Activated T-cell treated with anti-CD3 and anti-CD28 coated beads, Interleukin-2, amount 50 U/mL, for 72 hours (primary cell): ENCODE measurements around the gene PSMB1. TPM values are rescaled to one million over a fixed set of nuclear protein-coding genes. Genes with fewer than 3 reads are reported as not detected.
"Not testable (repeated sequence)": the region's sequence is repeated elsewhere in the genome, so short reads cannot be mapped to it uniquely, and the experiment has no call there.

Source experiments
- ATAC-seq, 2 donors: fragments of 150-1000 bp; cut with Tn5 transposase; replicated peaks in 1 of 2; 2 replicates each; pipeline ENCODE4 v1.10.0; 2021; ENCODE audit warnings: moderate library complexity in 2 of 2, mild to moderate bottlenecking in 1 of 2
- DNase-seq, 2 donors: peaks; one replicate each; pipeline ENCODE4 v3.0.0; 2021 to 2022; ENCODE audit warnings: mixed read lengths in 1 of 2
- H3K27ac Mint-ChIP-seq: one replicate; pipeline ENCODE4 v1.8.0; 2022; ENCODE audit warnings: mild to moderate bottlenecking, moderate library complexity, mixed read lengths
- H3K27me3 Mint-ChIP-seq: one replicate; pipeline ENCODE4 v1.8.0; 2022; ENCODE audit warnings: low read depth, mixed read lengths
- H3K36me3 Mint-ChIP-seq, 2 donors: one replicate each; pipeline ENCODE4 v1.8.0; 2022; ENCODE audit warnings: mixed read lengths in 2 of 2, mild to moderate bottlenecking in 1 of 2; ENCODE audit not compliant: insufficient read depth in 2 of 2
- H3K4me1 Mint-ChIP-seq: one replicate; pipeline ENCODE4 v1.8.0; 2022; ENCODE audit warnings: low read depth, mixed read lengths
- H3K4me3 Mint-ChIP-seq, 2 donors: one replicate each; pipeline ENCODE4 v1.8.0; 2022; ENCODE audit warnings: mild to moderate bottlenecking in 2 of 2, mixed read lengths in 2 of 2, moderate library complexity in 2 of 2
- H3K9me3 Mint-ChIP-seq, 2 donors: one replicate each; pipeline ENCODE4 v1.8.0; 2022; ENCODE audit warnings: mixed read lengths in 2 of 2
- total RNA-seq, 2 donors: library from RNA; stranded (reverse); gene quantifications; one replicate each; pipeline ENCODE4 v1.2.3, GENCODE V29; 2022

The PSMB1 gene
- total RNA-seq, 2 donors from 2014 or later = 169 to 174 TPM

DNA sequence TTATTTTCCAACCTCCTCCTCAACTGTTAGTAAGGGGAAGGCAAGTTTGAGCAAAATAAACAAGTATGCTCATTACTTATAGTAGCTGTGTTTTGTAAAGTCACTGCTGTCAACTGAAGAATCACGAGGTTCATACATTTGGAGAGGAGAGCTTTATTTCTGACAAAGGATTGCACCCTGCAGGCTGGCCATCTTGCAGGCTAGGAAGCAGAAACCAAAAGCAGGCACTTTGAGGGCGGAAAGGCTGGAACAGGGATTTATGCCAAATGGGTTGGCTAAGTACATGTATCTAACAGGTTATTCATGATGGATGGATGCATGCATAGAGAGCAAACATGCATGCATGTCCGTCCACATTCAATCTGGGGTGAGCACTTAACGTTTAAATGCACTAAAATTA, 46.7 kb downstream of the PSMB1 start:
- Mint-ChIP-seq H3K36me3 (peaks cover 5 to 14% of the 10 kb centered on the region in 2 donors), H3K9me3 (peaks cover 1 to 16% of the 10 kb centered on the region in 2 donors), H3K27ac (no peak overlapping the region), H3K4me1 (no peaks in the 10 kb centered on the region), H3K27me3 (peaks cover 48% of the 10 kb centered on the region), H3K4me3 (no peak overlapping the region)
- no peak for DNase-seq
- no peak for ATAC-seq

DNA sequence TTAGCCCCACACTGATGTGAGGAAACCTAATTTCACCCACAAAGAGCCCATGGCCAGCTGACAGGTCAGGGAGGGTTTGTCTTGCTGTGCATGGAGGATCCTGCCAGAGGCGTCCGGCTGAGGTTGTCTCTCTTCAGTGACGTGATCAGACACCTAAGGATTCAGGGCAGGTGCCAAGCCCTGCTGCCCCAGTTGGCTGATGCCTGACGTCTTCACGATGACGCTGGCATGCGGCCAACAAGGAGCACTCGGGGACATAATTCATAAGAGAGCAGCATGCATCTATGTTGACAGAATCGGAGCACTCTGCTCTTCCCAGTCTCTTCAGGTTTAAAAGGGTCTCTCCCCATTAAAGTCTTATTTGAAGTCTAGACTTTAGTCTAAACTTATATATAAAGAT, 47.8 kb downstream of the PSMB1 start:
- H3K27me3 Mint-ChIP-seq = peaks cover 54% of the 10 kb centered on the region
- H3K4me3 Mint-ChIP-seq = no peak overlapping the region
- H3K36me3 Mint-ChIP-seq = peaks cover 12 to 24% of the 10 kb centered on the region in 2 donors
- DNase-seq = no peak
- ATAC-seq = no peak
- peaks cover 9 to 26% of the 10 kb centered on the region in 2 donors for H3K9me3 Mint-ChIP-seq
- no peaks in the 10 kb centered on the region for H3K4me1 Mint-ChIP-seq
- no peak overlapping the region for H3K27ac Mint-ChIP-seq

DNA sequence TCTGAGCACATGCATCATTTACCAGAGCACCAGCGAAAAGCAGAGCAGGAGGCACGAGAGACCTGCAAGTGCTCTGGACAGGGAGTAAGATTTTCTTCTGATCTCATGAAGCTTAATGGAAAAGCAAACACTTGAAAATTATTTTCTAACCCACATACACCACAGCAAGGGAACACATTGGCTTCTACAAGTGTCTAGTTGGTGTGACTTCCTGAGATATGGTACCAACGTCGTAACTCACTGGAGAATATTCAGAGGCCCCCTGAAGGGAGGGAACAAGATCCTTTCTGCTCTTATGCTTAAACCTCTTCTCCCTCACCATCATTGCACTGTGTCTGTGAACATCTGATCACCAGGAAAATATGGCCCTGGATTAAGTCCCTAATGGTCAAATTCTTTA, 48.6 kb downstream of the PSMB1 start:
- ATAC-seq = no peak
- peaks cover 12 to 26% of the 10 kb centered on the region in 2 donors for H3K36me3 Mint-ChIP-seq
- no peaks in the 10 kb centered on the region for H3K4me1 Mint-ChIP-seq
- H3K27me3 Mint-ChIP-seq = peaks cover 58% of the 10 kb centered on the region
- no peak for DNase-seq
- no peak overlapping the region for H3K4me3 Mint-ChIP-seq
- H3K27ac Mint-ChIP-seq = no peak overlapping the region
- peaks cover 7 to 26% of the 10 kb centered on the region in 2 donors for H3K9me3 Mint-ChIP-seq

DNA sequence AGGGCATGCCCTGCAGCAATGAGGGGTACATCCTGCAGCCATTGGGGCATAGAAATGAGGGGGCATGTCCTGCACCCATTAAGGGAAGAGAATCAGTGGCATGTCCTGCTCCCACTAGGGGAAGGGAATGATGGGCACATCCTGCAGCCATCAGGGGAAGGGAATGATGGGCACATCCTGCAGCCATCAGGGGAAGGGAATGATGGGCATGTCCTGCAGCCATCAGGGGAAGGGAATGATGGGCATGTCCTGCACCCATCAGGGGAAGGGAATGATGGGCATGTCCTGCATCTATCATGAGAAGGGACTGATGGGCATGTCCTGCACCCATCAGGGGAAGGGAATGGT, 49.7 kb downstream of the PSMB1 start:
- H3K27me3 Mint-ChIP-seq = peaks cover 62% of the 10 kb centered on the region
- no peak overlapping the region for H3K27ac Mint-ChIP-seq
- no peaks in the 10 kb centered on the region for H3K4me1 Mint-ChIP-seq
- DNase-seq (no peak), ATAC-seq (no peak)
- peaks cover 7 to 26% of the 10 kb centered on the region in 2 donors for H3K9me3 Mint-ChIP-seq
- peaks cover 12 to 26% of the 10 kb centered on the region in 2 donors for H3K36me3 Mint-ChIP-seq
- no peak overlapping the region for H3K4me3 Mint-ChIP-seq

DNA sequence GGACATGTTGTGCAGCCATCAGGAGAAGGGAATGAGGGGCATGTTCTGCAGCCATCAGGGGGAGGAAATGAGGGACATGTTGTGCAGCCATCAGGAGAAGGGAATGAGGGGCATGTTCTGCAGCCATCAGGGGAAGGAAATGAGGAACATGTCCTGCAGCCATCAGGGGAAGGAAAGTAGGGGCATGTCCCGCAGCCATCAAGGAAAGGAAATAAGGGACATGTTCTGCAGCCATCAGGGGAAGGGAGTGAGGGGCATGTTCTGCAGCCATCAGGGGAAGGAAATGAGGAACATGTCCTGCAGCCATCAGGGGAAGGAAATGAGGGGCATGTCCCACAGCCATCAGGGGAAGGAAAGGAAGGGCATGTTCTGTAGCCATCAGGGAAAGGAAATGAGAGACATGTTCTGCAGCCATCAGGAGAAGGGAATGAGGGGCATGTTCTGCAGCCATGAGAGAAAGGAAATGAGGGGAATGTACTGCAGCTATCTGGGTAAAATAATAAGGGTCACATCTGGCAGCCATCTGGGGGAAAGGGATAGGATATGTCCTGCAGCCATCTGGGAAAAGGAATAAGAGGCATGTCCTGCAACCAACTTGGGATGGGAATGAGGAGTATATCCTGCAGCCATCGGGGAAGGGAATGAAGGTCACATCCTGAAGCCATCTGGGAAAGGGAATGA, 50.2 kb downstream of the PSMB1 start:
- Mint-ChIP-seq H3K9me3 (peaks cover 7 to 26% of the 10 kb centered on the region in 2 donors), H3K36me3 (peaks cover 12 to 26% of the 10 kb centered on the region in 2 donors), H3K27me3 (peaks cover 62% of the 10 kb centered on the region)
- not testable (repeated sequence) for DNase-seq, H3K27ac Mint-ChIP-seq, ATAC-seq, H3K4me3 Mint-ChIP-seq, H3K4me1 Mint-ChIP-seq

DNA sequence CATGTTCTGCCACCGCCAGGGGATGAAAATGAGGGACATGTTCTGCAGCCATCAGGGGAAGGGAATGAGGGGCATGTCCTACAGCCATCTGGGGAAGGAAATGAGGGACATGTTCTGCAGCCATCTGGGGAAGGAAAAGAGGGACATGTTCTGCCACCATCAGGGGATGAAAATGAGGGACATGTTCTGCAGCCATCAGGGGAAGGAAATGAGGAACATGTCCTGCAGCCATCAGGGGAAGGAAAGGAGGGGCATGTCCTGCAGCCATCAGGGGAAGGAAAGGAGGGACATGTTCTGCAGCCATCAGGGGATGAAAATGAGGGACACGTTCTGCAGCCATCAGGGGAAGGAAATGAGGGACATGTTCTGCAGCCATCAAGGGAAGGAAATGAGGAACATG, 50.8 kb downstream of the PSMB1 start:
- not testable (repeated sequence) for H3K27ac Mint-ChIP-seq, ATAC-seq, H3K4me3 Mint-ChIP-seq, DNase-seq, H3K4me1 Mint-ChIP-seq
- H3K36me3 Mint-ChIP-seq = peaks cover 12 to 26% of the 10 kb centered on the region in 2 donors
- H3K9me3 Mint-ChIP-seq = peaks cover 7 to 26% of the 10 kb centered on the region in 2 donors
- H3K27me3 Mint-ChIP-seq = peaks cover 67% of the 10 kb centered on the region

DNA sequence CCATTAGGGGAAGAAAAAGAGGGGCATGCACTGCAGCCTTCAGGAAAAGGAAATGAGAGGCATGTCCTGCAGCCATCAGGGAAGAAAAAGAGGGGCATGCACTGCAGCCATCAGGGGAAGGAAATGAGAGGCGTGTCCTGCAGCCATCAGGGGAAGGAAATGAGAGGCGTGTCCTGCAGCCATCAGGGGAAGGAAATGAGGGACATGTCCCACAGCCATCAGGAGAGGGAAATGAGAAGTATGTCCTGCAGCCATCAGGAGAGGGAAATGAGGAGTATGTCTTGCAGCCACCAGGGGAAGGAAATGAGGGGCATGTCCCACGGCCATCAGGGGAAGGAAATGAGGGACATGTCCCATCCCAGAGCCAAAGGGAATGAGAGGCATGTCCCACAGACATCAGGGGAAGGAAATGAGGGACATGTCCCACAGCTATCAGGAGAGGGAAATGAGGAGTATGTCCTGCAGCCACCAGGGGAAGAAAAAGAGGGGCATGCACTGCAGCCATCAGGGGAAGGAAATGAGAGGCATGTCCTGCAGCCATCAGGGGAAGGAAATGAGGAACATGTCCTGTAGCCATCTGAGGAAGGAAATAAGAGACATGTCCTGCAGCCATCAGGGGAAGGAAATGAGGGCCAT, 52.0 kb downstream of the PSMB1 start:
- Mint-ChIP-seq H3K9me3 (peaks cover 7 to 26% of the 10 kb centered on the region in 2 donors), H3K4me1 (no peaks in the 10 kb centered on the region), H3K36me3 (peaks cover 12 to 26% of the 10 kb centered on the region in 2 donors), H3K4me3 (no peak overlapping the region), H3K27ac (no peak overlapping the region), H3K27me3 (peaks cover 66% of the 10 kb centered on the region)
- DNase-seq (no peak), ATAC-seq (no peak)

DNA sequence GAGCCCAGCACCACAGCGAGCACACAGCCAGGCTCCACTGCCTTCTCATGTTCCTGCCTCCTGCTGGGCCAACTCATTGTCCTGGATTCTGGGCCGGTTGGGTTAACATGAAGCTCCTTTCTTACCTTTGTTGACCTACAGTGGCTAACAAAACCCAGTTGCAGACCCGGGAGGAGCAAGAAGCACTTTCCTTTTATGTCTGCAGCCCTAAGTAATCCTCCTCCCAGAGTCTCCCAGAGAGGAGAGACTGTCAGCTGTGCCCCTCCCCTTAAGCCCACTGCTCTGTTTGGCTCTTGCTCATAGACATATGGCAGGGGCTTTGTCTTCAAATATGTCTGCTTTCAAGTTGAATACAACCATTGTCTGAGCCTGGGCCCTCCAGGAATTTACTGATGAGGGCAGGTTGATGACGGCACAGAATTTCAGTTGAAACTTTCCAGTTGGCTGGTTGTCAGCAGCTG, 55.2 kb downstream of the PSMB1 start:
- peaks cover 55% of the 10 kb centered on the region for H3K27me3 Mint-ChIP-seq

DNA sequence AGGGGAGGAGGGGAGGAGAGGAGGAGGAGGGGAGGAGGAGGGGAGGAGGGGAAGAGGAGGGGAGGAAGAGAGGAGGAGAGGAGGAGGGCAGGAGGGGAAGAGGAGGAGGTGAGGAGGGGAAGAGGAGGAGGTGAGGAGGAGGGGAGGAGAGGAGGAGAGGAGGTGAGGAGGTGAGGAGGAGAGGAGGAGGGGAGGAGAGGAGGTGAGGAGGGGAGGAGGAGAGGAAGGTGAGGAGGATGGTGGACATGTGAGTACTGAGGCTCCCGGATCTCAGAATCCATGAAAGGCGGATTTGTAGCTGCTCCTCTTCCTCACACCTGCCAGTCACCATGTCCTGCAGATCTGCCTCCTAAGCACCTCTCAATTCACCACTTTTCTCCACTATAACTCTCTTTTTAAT, 59.8 kb downstream of the PSMB1 start:
- Mint-ChIP-seq H3K27me3 (peaks cover 56% of the 10 kb centered on the region), H3K4me1 (no peaks in the 10 kb centered on the region), H3K36me3 (no peaks in the 10 kb centered on the region), H3K4me3 (no peak overlapping the region), H3K9me3 (no peaks in the 10 kb centered on the region), H3K27ac (no peak overlapping the region)
- DNase-seq (no peak), ATAC-seq (no peak)

More for the DNA sequence above, 55.2 kb downstream of the PSMB1 start:
- H3K36me3 Mint-ChIP-seq = peaks cover 12 to 23% of the 10 kb centered on the region in 2 donors
- H3K4me3 Mint-ChIP-seq = no peak overlapping the region
- peaks cover 7 to 23% of the 10 kb centered on the region in 2 donors for H3K9me3 Mint-ChIP-seq
- H3K4me1 Mint-ChIP-seq = no peaks in the 10 kb centered on the region
- no peak for DNase-seq
- H3K27ac Mint-ChIP-seq = no peak overlapping the region
- no peak for ATAC-seq

DNA sequence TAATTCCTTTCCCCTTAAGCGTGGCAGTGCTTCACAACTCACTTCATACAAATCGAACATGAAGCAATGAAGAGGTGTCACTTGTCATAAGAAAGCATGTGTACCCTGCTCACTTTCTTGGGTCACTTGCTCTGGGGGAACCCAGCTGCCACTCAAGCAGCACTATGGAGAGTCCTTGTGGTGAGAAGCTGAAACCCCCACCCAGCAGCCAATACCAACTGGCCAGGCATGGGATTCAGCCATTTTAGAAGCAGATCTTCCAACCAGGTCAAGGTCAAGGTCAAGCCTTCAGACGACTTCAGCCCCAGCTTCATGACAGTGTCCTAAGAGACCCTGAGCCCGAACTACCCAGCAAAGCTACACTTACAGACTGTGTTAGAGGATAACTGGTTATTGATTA, 62.8 kb downstream of the PSMB1 start:
- H3K36me3 Mint-ChIP-seq = no peaks in the 10 kb centered on the region
- H3K27ac Mint-ChIP-seq = no peak overlapping the region
- H3K9me3 Mint-ChIP-seq = no peaks in the 10 kb centered on the region
- H3K27me3 Mint-ChIP-seq = peaks cover 54% of the 10 kb centered on the region
- no peaks in the 10 kb centered on the region for H3K4me1 Mint-ChIP-seq
- DNase-seq = no peak
- ATAC-seq = no peak
- no peak overlapping the region for H3K4me3 Mint-ChIP-seq

DNA sequence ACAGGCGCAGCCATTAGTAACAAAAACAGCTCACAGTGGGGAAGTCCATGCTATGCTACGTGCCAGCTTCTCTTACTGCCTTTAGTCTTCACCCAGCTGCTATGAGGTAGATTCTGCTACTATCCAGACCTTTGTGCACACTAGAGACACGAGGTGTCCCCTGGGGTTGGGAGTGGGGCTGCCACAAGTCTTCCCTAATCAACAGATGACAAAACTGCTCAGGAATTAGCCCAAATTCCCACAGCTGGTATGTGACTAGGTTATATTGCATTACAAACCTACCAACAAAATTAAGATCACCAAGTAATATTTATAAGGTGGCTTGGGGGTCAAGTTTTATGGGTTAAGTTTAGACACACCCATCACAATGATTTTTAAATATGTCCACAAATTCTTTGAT, 63.3 kb downstream of the PSMB1 start:
- no peak for ATAC-seq
- H3K4me3 Mint-ChIP-seq = no peak overlapping the region

DNA sequence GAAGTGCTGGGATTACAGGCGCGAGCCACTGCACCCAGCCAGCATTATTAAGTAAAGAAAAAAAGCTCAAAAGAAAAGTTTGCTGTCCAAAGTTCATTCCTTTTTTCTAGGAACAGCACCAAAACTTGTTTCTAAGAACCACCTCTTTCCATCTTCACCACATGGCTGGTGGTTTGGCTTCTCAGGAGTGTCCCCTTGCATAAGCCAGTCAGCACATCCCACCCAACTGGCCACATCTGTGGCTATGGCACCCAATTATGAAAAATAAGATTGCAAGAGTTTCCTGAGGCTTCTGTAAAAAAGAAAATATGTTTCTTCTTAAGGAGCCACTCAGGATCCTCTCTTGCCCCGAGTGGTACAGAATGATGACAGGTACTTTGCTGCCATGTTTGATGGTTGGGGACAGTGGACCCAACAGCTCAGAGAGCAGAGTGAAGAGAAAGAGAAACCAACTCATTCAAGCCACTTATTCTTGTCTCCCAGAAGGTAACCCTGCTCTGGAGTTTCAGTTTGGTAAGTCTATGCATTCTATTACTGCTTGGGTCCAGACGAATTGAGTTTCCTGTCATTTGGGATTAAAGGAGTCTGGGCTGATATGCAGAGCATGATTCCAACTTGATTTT, 65.3 kb downstream of the PSMB1 start:
- no peaks in the 10 kb centered on the region for H3K36me3 Mint-ChIP-seq
- no peak overlapping the region for H3K27ac Mint-ChIP-seq
- peaks cover 0 to 2% of the 10 kb centered on the region in 2 donors for H3K9me3 Mint-ChIP-seq
- H3K27me3 Mint-ChIP-seq = peaks cover 44% of the 10 kb centered on the region
- DNase-seq (no peak), ATAC-seq (no peak)
- no peaks in the 10 kb centered on the region for H3K4me1 Mint-ChIP-seq
- no peak overlapping the region for H3K4me3 Mint-ChIP-seq

More for the DNA sequence above, 63.3 kb downstream of the PSMB1 start:
- no peak for DNase-seq
- Mint-ChIP-seq H3K36me3 (no peaks in the 10 kb centered on the region), H3K27ac (no peak overlapping the region), H3K27me3 (peaks cover 53% of the 10 kb centered on the region), H3K4me1 (no peaks in the 10 kb centered on the region), H3K9me3 (no peaks in the 10 kb centered on the region)

DNA sequence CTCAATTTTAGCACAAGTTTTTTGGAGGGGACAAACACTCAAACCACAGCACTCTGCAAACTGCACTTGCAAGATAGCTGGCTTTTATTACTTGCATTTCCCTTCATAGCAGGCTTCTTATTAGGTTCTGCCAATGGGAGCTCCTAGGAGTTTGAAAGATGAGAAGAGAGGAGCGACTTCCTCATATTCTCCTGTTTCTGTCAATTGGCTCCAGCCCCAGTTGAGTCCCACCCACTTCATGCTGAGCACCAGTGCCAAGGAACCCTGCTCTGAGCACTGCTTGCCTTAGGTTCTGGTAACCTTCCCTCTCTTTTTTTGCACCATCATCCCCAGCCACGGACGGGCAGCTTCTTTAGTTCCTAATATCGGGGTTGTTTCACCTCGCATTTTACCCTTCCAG, 67.9 kb downstream of the PSMB1 start:
- no peak overlapping the region for H3K27ac Mint-ChIP-seq
- no peak overlapping the region for H3K4me3 Mint-ChIP-seq
- peaks cover 34% of the 10 kb centered on the region for H3K27me3 Mint-ChIP-seq
- H3K4me1 Mint-ChIP-seq = no peaks in the 10 kb centered on the region
- peaks cover 2% of the 10 kb centered on the region in 2 donors for H3K36me3 Mint-ChIP-seq
- DNase-seq (no peak), ATAC-seq (no peak)
- peaks cover 4% of the 10 kb centered on the region in 2 donors for H3K9me3 Mint-ChIP-seq
